ENCODE data around the gene RAB40B.

- TF ChIP-seq CTCF (IDR thresholded peaks at IDR 0.05) (no peak), EZH2 (IDR thresholded peaks at IDR 0.05; ENCODE audit: borderline replicate concordance, insufficient read depth, low read depth, low read length, poor library complexity, severe bottlenecking) (no peak)
These were observed 3.9 kb upstream of the RAB40B start for GRCh38 chr17:82702231-82702927.

All from B cell (primary cell).